ENCODE results near the gene VCPKMT.
A peak's percentile ranks its signal among the peaks of the same experiment; 100 is the strongest.

Gene VCPKMT

GRCh38 chr14:50063876-50064420, 52.4 kb downstream of the VCPKMT start:
- no peak for DNase-seq

- peak; percentile 93 for DNase-seq
Observed at GRCh38 chr14:50062438-50063085, 53.8 kb downstream of the VCPKMT start.

GRCh38 chr14:50061664-50062437, 54.5 kb downstream of the VCPKMT start:
- DNase-seq: peak; percentile 85

GRCh38 chr14:50060871-50061663, 55.3 kb downstream of the VCPKMT start:
- peak; percentile 62 for DNase-seq

GRCh38 chr14:50059763-50060616, 56.4 kb downstream of the VCPKMT start:
- DNase-seq: no peak
